ENCODE data around the gene SORCS3. TPM values are rescaled to one million over a fixed set of nuclear protein-coding genes. Genes with fewer than 3 reads are reported as not detected.

Gene SORCS3
- total RNA-seq, 1 donor from 2014 or later: 0.26 TPM

- H3K9me3 ChIP-seq (ENCODE audit: low read depth): no peaks in the 10 kb centered on the region
- no peaks in the 10 kb centered on the region for H3K4me1 Mint-ChIP-seq
- H3K9me3 Mint-ChIP-seq: no peaks in the 10 kb centered on the region
These were observed 283.2 kb downstream of the SORCS3 start for GRCh38 chr10:104924101-104924795.

DNA sequence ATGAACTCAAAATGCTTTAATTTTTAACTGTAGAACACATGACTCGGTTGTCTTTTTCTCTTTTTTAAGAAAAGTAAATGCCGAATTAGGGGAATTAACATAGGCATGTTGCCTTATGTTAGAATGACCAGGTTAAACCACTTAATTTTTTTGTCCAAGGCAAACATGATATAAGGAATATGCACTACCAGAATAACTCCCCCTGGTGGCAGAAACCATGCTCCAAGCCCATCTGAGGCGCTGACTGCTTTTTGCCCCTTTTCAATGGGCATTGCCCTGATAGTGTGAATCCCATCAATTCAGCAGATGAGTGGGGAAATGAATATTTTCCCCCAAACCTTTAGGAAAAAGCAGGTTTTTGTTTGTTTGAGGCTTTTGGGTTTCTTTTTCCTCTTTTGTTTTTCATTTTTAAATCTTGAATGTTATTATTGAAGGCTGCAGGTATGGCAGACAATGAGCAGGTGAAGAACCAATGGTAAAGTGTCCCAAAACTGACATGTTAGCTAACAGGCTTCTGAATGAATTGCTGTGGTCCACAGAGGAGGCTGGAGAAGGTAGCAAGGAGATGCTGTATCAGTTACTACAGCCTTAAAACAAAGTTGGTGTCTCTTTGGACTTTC lies 284.3 kb downstream of the SORCS3 start:
- no peak overlapping the region for H2AFZ ChIP-seq (replicated peaks)
- Mint-ChIP-seq H3K9me3 (no peaks in the 10 kb centered on the region), H3K36me3 (no peaks in the 10 kb centered on the region), H3K27ac (no peak overlapping the region), H3K4me1 (peaks cover 2% of the 10 kb centered on the region), H3K27me3 (ENCODE audit: insufficient read depth, low read depth) (peaks cover 2% of the 10 kb centered on the region), H3K4me3 (no peak overlapping the region)
- no peak overlapping the region for H3K4me3 ChIP-seq
- H3K9me3 ChIP-seq (ENCODE audit: low read depth): no peaks in the 10 kb centered on the region
- H3K27me3 ChIP-seq: no peaks in the 10 kb centered on the region
- DNase-seq (ENCODE audit: low spot score): peak; percentile 75
- H3K9ac ChIP-seq: no peak overlapping the region
- H3K36me3 ChIP-seq: no peaks in the 10 kb centered on the region
- H3K27ac ChIP-seq: no peak overlapping the region
- peaks cover 6% of the 10 kb centered on the region for H3K4me1 ChIP-seq
- H4K20me1 ChIP-seq (ENCODE audit: low read depth): no peaks in the 10 kb centered on the region
- TF ChIP-seq EZH2 (IDR thresholded peaks at IDR 0.05) (no peak), EZH2phosphoT487 (IDR thresholded peaks at IDR 0.05) (no peak)
- TF ChIP-seq, protein P1, sequence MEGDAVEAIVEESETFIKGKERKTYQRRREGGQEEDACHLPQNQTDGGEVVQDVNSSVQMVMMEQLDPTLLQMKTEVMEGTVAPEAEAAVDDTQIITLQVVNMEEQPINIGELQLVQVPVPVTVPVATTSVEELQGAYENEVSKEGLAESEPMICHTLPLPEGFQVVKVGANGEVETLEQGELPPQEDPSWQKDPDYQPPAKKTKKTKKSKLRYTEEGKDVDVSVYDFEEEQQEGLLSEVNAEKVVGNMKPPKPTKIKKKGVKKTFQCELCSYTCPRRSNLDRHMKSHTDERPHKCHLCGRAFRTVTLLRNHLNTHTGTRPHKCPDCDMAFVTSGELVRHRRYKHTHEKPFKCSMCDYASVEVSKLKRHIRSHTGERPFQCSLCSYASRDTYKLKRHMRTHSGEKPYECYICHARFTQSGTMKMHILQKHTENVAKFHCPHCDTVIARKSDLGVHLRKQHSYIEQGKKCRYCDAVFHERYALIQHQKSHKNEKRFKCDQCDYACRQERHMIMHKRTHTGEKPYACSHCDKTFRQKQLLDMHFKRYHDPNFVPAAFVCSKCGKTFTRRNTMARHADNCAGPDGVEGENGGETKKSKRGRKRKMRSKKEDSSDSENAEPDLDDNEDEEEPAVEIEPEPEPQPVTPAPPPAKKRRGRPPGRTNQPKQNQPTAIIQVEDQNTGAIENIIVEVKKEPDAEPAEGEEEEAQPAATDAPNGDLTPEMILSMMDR (IDR thresholded peaks at IDR 0.05): peak; percentile 88
- H3K4me2 ChIP-seq: no peak overlapping the region
- no peaks in the 10 kb centered on the region for H3K79me2 ChIP-seq (ENCODE audit: low read depth)
- H3F3A ChIP-seq (ENCODE audit: low read depth): no peaks in the 10 kb centered on the region

More at GRCh38 chr10:104924101-104924795, 283.2 kb downstream of the SORCS3 start:
- H3K4me2 ChIP-seq: no peak overlapping the region
- H3K27ac ChIP-seq: no peak overlapping the region
- H4K20me1 ChIP-seq (ENCODE audit: low read depth): no peaks in the 10 kb centered on the region
- DNase-seq (ENCODE audit: low spot score): peak; percentile 5
- no peak overlapping the region for H3K4me3 ChIP-seq
- H3K9ac ChIP-seq: no peak overlapping the region
- H3K27me3 ChIP-seq: no peaks in the 10 kb centered on the region
- H3F3A ChIP-seq (ENCODE audit: low read depth): no peaks in the 10 kb centered on the region
- Mint-ChIP-seq H3K27ac (no peak overlapping the region), H3K4me3 (no peak overlapping the region), H3K36me3 (no peaks in the 10 kb centered on the region), H3K27me3 (ENCODE audit: insufficient read depth, low read depth) (peaks cover 2% of the 10 kb centered on the region)
- no peaks in the 10 kb centered on the region for H3K36me3 ChIP-seq
- H2AFZ ChIP-seq (replicated peaks): no peak overlapping the region
- TF ChIP-seq EZH2 (IDR thresholded peaks at IDR 0.05) (no peak), EZH2phosphoT487 (IDR thresholded peaks at IDR 0.05) (no peak)
- TF ChIP-seq, protein P1 (IDR thresholded peaks at IDR 0.05): no peak
- H3K79me2 ChIP-seq (ENCODE audit: low read depth): no peaks in the 10 kb centered on the region
- peaks cover 6% of the 10 kb centered on the region for H3K4me1 ChIP-seq

- no peak overlapping the region for H3K9ac ChIP-seq
- TF ChIP-seq EZH2phosphoT487 (IDR thresholded peaks at IDR 0.05): no peak
- TF ChIP-seq, protein P1 (IDR thresholded peaks at IDR 0.05): no peak
- no peak for TF ChIP-seq EZH2 (IDR thresholded peaks at IDR 0.05)
- Mint-ChIP-seq H3K9me3 (no peaks in the 10 kb centered on the region), H3K27ac (no peak overlapping the region), H3K4me1 (peaks cover 10% of the 10 kb centered on the region), H3K36me3 (no peaks in the 10 kb centered on the region), H3K27me3 (ENCODE audit: insufficient read depth, low read depth) (peaks cover 4% of the 10 kb centered on the region), H3K4me3 (no peak overlapping the region)
- no peaks in the 10 kb centered on the region for H4K20me1 ChIP-seq (ENCODE audit: low read depth)
- H3K79me2 ChIP-seq (ENCODE audit: low read depth): no peaks in the 10 kb centered on the region
- no peaks in the 10 kb centered on the region for H3F3A ChIP-seq (ENCODE audit: low read depth)
- no peak overlapping the region for H2AFZ ChIP-seq (replicated peaks)
- no peak overlapping the region for H3K4me3 ChIP-seq
- H3K36me3 ChIP-seq: no peaks in the 10 kb centered on the region
- peaks cover 6% of the 10 kb centered on the region for H3K4me1 ChIP-seq
- H3K27ac ChIP-seq: no peak overlapping the region
- no peak overlapping the region for H3K4me2 ChIP-seq
- no peak for DNase-seq (ENCODE audit: low spot score)
- no peaks in the 10 kb centered on the region for H3K9me3 ChIP-seq (ENCODE audit: low read depth)
- H3K27me3 ChIP-seq: no peaks in the 10 kb centered on the region
These were observed 287.6 kb downstream of the SORCS3 start for GRCh38 chr10:104928734-104929133.

Measured in neural progenitor cell (in vitro differentiated cells).